Pancreas (tissue), 10 donors: ENCODE data around the gene LSR. TPM values are rescaled to one million over a fixed set of nuclear protein-coding genes. Genes with fewer than 3 reads are reported as not detected.

Experiments
- ATAC-seq, 4 donors: fragments of 200-7000 bp; cut with Tn5 transposase; one replicate each; pipeline versions ENCODE4 v1.8.0 to v1.9.1; 2020; ENCODE audit warnings: mild to moderate bottlenecking in 4 of 4, moderate library complexity in 4 of 4
- DNase-seq, 6 donors: peaks; one replicate each; pipeline ENCODE4 v3.0.0-alpha.2; 2020
- FAIRE-seq: peaks from 2 replicates; lab custom pipeline; 2012; peaks lifted over from hg19 to GRCh38; lab: Jason Lieb, UNC
- H3K27ac ChIP-seq, 4 donors: fragments of 200-600 bp; sonication (generic); 1 replicate in 3 of 4; 2 replicates in 1 of 4; pipeline versions ENCODE4 v1.5.0 to v1.8.0; 2020
- H3K27me3 ChIP-seq, 4 donors: fragments of 200-600 bp; one replicate each; pipeline ENCODE4 v1.8.0; 2021
- H3K36me3 ChIP-seq, 3 donors: fragments of 200-600 bp; sonication (generic) in 1 of 3; one replicate each; pipeline versions ENCODE4 v1.5.0 to v1.8.0; 2020 to 2021
- H3K4me1 ChIP-seq, 3 donors: fragments of 200-600 bp; one replicate each; pipeline ENCODE4 v1.8.0; 2021
- H3K4me3 ChIP-seq, 4 donors: fragments of 200-600 bp; sonication (generic) in 2 of 4; one replicate each; pipeline versions ENCODE4 v1.5.0 to v1.8.0; 2020 to 2021
- H3K9me3 ChIP-seq, 4 donors: fragments of 200-600 bp; one replicate each; pipeline ENCODE4 v1.8.0; 2021
- CTCF ChIP-seq, 4 donors: fragments of 200-600 bp; sonication (generic) in 3 of 4; IDR thresholded peaks; one replicate each; pipeline versions ENCODE4 v1.5.0 to v1.8.0; 2021; ENCODE audit warnings: antibody characterized with exemption in 4 of 4
- WGBS, 2 donors: extraction: QIAGEN DNeasy Blood & Tissue Kit; methylation state at CpG; one replicate each; pipeline ENCODE4 v1.1.7; 2013; 5-methylcytosine and 5-hydroxymethylcytosine counted together
- intact Hi-C, 3 donors: fragments of 100-400 bp; cut with DNase I; formaldehyde crosslinking; loops; one replicate each; pipeline versions ENCODE4 v1.11.1 to v1.14.2; 2022
- polyA plus RNA-seq, 2 donors: library from polyadenylated mRNA; stranded (reverse); fragments of 200-250 nt; gene quantifications; one replicate each; pipeline ENCODE4 v1.2.3, GENCODE V29; 2013
- total RNA-seq, 6 donors: library from RNA; stranded (reverse); fragmentation: NEBNext Ultra II Directional in 4 of 6; extraction: Animal tissue kit (Norgen Biotek cat#: 25700) in 4 of 6; gene quantifications; one replicate each; pipeline versions ENCODE4 v1.2.1 to v1.2.4, GENCODE V29; 2021 to 2023
- donor health status: healthy with polysubstance abuse.
- donor health status: DM: no; HTN: no; CAD: no; lungs with moderate emphysema.
- donor health status: DM: no; HTN: no; CAD: no.
- donor health status: control.
- donor health status: control.
- donor health status: Bipolar disorder and iron deficiency.
- donor health status: DM: yes; HTN: yes; CAD: no.
- donor health status: DM: no; HTN: no; CAD: no.
- donor health status: DM: no; HTN: no; CAD: no.
- donor health status: DM: yes; HTN: yes; CAD: no.

Gene LSR
- total and polyA plus RNA-seq, 8 donors, result 46.1 to 103 (median 66.9) TPM

GRCh38 chr19:35226748-35227147 is 22.1 kb upstream of the LSR start:
- no peaks in the 10 kb centered on the region for H3K36me3 ChIP-seq
- H3K4me3 ChIP-seq, result no peak overlapping the region
- FAIRE-seq (no peak), ATAC-seq (no peak), DNase-seq (no peak)
- no peak for TF ChIP-seq CTCF (IDR thresholded peaks at IDR 0.05)
- intact Hi-C loops, result no loop called here
- H3K9me3 ChIP-seq, result no peaks in the 10 kb centered on the region
- no peak overlapping the region for H3K27ac ChIP-seq
- H3K27me3 ChIP-seq, result no peaks in the 10 kb centered on the region
- no peaks in the 10 kb centered on the region for H3K4me1 ChIP-seq
- 89 to 92% methylated on average over 5 of the region's 5 CpGs for WGBS, 2 donors

GRCh38 chr19:35228177-35228930 is 20.4 kb upstream of the LSR start, which contains the start of gene FAM187B:
Gene FAM187B (minus strand): TSS chr19:35228739. CDS start chr19:35228680, 59 bp downstream.
- Histone ChIP-seq H3K27me3 (no peaks in the 10 kb centered on the region), H3K4me3 (no peak within 1 kb of the TSS), H3K4me1 (no peaks in the 10 kb centered on the region), H3K36me3 (no peaks in the 10 kb centered on the region), H3K9me3 (no peaks in the 10 kb centered on the region), H3K27ac (no peak within 1 kb of the TSS)
- FAIRE-seq (no peak), DNase-seq (peak in 2 of 6 donors; percentile 33 to 36), ATAC-seq (no peak)
- intact Hi-C loops, result no loop called here
- no peak for TF ChIP-seq CTCF (IDR thresholded peaks at IDR 0.05)
- 85 to 87% methylated on average over 14 of the region's 14 CpGs for WGBS, 2 donors

- intact Hi-C loops, result no loop called here
- no peaks in the 10 kb centered on the region for H3K9me3 ChIP-seq
- no peak for TF ChIP-seq CTCF (IDR thresholded peaks at IDR 0.05)
- FAIRE-seq (no peak), DNase-seq (peak in 1 of 6 donors; percentile 34), ATAC-seq (no peak)
- no peak overlapping the region for H3K27ac ChIP-seq
- H3K4me3 ChIP-seq, result no peak overlapping the region
- H3K36me3 ChIP-seq, result no peaks in the 10 kb centered on the region
- WGBS, 2 donors, result 90 to 97% methylated on average over 8 of the region's 8 CpGs
- no peaks in the 10 kb centered on the region for H3K4me1 ChIP-seq
- H3K27me3 ChIP-seq, result no peaks in the 10 kb centered on the region
These were observed 19.2 kb upstream of the LSR start for GRCh38 chr19:35229601-35230000.

GRCh38 chr19:35231956-35232645 is 16.7 kb upstream of the LSR start:
- Histone ChIP-seq H3K36me3 (no peaks in the 10 kb centered on the region), H3K4me3 (no peak overlapping the region), H3K27ac (no peak overlapping the region), H3K9me3 (no peaks in the 10 kb centered on the region), H3K27me3 (no peaks in the 10 kb centered on the region), H3K4me1 (no peaks in the 10 kb centered on the region)
- ATAC-seq (no peak), FAIRE-seq (no peak), DNase-seq (no peak)
- TF ChIP-seq CTCF (IDR thresholded peaks at IDR 0.05), result no peak
- 80 to 88% methylated on average over 14 of the region's 14 CpGs for WGBS, 2 donors
- intact Hi-C loops, result no loop called here

GRCh38 chr19:35232912-35233311 is 15.9 kb upstream of the LSR start:
- no peak overlapping the region for H3K4me3 ChIP-seq
- no peaks in the 10 kb centered on the region for H3K9me3 ChIP-seq
- no peak for TF ChIP-seq CTCF (IDR thresholded peaks at IDR 0.05)
- no peaks in the 10 kb centered on the region for H3K27me3 ChIP-seq
- 58 to 63% methylated on average over 5 of the region's 5 CpGs for WGBS, 2 donors
- no peak overlapping the region for H3K27ac ChIP-seq
- DNase-seq, result no peak
- no peaks in the 10 kb centered on the region for H3K4me1 ChIP-seq
- no peak for FAIRE-seq
- H3K36me3 ChIP-seq, result no peaks in the 10 kb centered on the region
- ATAC-seq, result no peak
- intact Hi-C loops, result no loop called here
